HepG2 (cell line): ENCODE data around the gene PPDPF.

ENCODE experiments used
- ARID3A ChIP-seq: IDR thresholded peaks from 2 replicates; pipeline ENCODE4 v1.6.1; 2012; ENCODE audit warnings: low read depth, low read length, improper control_type of control experiment
- SOX6 ChIP-seq, 2 experiments: fragments of 450-650 bp in 1 of 2; sonication (generic) in 1 of 2; formaldehyde crosslinking in 1 of 2; IDR thresholded peaks; 2 replicates each; pipeline versions ENCODE4 v1.4.0 to v1.6.1; 2017 to 2020; ENCODE audit warnings: antibody characterized with exemption in 1 of 2, mild to moderate bottlenecking in 1 of 2, missing genetic modification reagents in 1 of 2
- SP2 ChIP-seq: sonication (generic); formaldehyde crosslinking; IDR thresholded peaks from 2 replicates; pipeline ENCODE4 v1.5.1; 2020; ENCODE audit warnings: mild to moderate bottlenecking, missing genetic modification reagents
- STAG1 ChIP-seq: sonication (generic); formaldehyde crosslinking; IDR thresholded peaks from 2 replicates; pipeline ENCODE4 v1.4.0; 2020; ENCODE audit warnings: missing genetic modification reagents
- ZNF251 ChIP-seq: sonication (generic); formaldehyde crosslinking; IDR thresholded peaks from 2 replicates; pipeline ENCODE4 v1.9.0; 2021; ENCODE audit warnings: mild to moderate bottlenecking, missing genetic modification reagents
- TF ChIP-seq, protein P1 (sequence below): sonication (generic); formaldehyde crosslinking; IDR thresholded peaks from 2 replicates; pipeline ENCODE4 v1.5.0; 2020; ENCODE audit warnings: mild to moderate bottlenecking, missing genetic modification reagents, moderate library complexity

- no peak for TF ChIP-seq SP2
- TF ChIP-seq STAG1 (CRISPR knock-in tag): no peak
- TF ChIP-seq ZNF251 (CRISPR knock-in tag): no peak
- TF ChIP-seq, protein P1, sequence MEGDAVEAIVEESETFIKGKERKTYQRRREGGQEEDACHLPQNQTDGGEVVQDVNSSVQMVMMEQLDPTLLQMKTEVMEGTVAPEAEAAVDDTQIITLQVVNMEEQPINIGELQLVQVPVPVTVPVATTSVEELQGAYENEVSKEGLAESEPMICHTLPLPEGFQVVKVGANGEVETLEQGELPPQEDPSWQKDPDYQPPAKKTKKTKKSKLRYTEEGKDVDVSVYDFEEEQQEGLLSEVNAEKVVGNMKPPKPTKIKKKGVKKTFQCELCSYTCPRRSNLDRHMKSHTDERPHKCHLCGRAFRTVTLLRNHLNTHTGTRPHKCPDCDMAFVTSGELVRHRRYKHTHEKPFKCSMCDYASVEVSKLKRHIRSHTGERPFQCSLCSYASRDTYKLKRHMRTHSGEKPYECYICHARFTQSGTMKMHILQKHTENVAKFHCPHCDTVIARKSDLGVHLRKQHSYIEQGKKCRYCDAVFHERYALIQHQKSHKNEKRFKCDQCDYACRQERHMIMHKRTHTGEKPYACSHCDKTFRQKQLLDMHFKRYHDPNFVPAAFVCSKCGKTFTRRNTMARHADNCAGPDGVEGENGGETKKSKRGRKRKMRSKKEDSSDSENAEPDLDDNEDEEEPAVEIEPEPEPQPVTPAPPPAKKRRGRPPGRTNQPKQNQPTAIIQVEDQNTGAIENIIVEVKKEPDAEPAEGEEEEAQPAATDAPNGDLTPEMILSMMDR (CRISPR knock-in tag): no peak
- no peak for TF ChIP-seq SOX6 (IDR thresholded peaks at IDR 0.05)
- TF ChIP-seq SOX6 (CRISPR knock-in tag; IDR thresholded peaks at IDR 0.05): no peak
- TF ChIP-seq ARID3A: no peak
Measured at GRCh38 chr20:63567386-63568169, 47.0 kb downstream of the PPDPF start.
